Measurements from ENCODE around the gene ZNF22. TPM values are rescaled to one million over a fixed set of nuclear protein-coding genes. Genes with fewer than 3 reads are reported as not detected.

The ZNF22 gene
- total and polyA plus RNA-seq, 2 of the 4 experiments (the other 2 are of a cell fraction), result 10.6 to 12.4 TPM

DNA sequence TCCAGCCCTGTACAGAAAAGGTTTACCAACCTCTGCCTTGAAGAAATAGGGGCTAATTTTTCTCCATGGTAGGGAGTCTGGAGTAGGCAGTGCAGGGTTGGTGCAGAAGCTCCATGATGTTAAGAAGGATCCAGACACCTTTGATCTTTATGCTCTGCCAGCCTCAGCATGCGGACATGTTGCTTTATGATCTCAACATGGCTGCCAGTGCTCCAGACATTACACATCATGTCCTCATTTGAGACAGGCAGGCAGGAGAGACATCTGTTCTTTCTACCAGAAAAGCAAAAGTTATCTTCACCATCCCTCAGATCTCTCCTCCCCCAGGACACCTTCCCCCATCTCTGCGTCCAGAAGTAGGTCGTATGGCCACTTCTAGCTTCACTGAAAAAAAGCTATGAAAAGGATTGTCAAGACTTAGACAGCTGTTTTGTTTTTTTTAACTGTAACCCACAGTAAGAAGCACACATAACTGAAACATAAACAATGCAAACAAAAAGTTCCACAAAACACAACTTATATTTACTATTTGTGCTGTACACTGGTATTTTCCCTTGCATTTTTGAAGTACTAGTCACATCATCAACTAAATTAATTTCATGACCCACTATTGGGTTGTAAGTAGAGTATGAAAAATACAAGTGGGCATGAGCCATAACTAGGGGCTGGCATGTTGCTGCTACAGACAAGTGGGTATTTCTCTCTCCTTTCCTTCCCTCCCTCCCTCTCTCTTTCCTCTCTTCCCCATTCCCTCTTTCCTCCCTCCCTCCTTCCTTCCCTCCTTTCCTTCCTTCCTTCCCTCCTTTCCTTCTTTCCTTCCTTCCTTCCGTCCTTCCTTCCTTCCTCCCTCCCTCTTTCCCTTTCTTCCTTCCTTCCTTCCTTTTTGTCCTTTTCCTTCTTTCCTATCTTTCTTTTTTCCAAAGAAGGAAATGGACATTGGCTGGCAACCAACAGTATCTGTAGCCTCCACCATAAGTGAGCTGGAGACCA, 43.7 kb upstream of the ZNF22 start (continued):
- TF ChIP-seq CHD1 (IDR thresholded peaks at IDR 0.05; ENCODE audit: low read depth, low read length) (no peak), BHLHE40 (IDR thresholded peaks at IDR 0.05; ENCODE audit: low read depth, low read length) (no peak)

GRCh38 chr10:44958196-44958897, 42.4 kb upstream of the ZNF22 start:
- ChIA-PET POLR2A (ENCODE audit: unreplicated experiment) (no interaction called here), CTCF (no interaction called here)
- H3K27ac ChIP-seq (ENCODE audit: insufficient read depth, low read length), result no peak overlapping the region
- peaks cover 8% of the 10 kb centered on the region; the same call in 1 of the 2 replicates for H3K36me3 ChIP-seq (ENCODE audit: control insufficient read depth, insufficient read depth, low read length)
- H4K8ac ChIP-seq (ENCODE audit: low read depth in 2 of 2, low read length in 2 of 2), result no peak overlapping the region
- H3K14ac ChIP-seq (replicated peaks; ENCODE audit: low read depth, low read length), result no peak overlapping the region; the same call in 1 of the 2 replicates
- peak overlapping the region; percentile 17 for H2AK9ac ChIP-seq (replicated peaks; ENCODE audit: low read depth, low read length, poor library complexity)
- no peak overlapping the region for H2BK15ac ChIP-seq (ENCODE audit: low read depth, low read length)
- H3K23ac ChIP-seq (ENCODE audit: low read depth, low read length), result 0 out of 2 replicates have a peak overlapping the region, but pooled peaks have one; percentile 7
- H3K56ac ChIP-seq (ENCODE audit: extremely low read depth, insufficient read depth, low read length), result no peak overlapping the region
- H2AFZ ChIP-seq (replicated peaks; ENCODE audit: low read length, poor library complexity), result peak overlapping the region; percentile 4
- H2BK20ac ChIP-seq (ENCODE audit: low read depth, low read length), result no peak overlapping the region
- dilution Hi-C loops (cut with HindIII; ENCODE audit: low sequenced_read_pairs, unreplicated experiment) (no loop called here), in situ Hi-C loops (cut with MboI; ENCODE audit: low sequenced_read_pairs) (no loop called here), intact Hi-C loops (cut with micrococcal nuclease) (no loop called here)
- no peak overlapping the region for H3K18ac ChIP-seq (ENCODE audit: low read depth, low read length)
- H4K20me1 ChIP-seq (ENCODE audit: insufficient read depth, low read length), result no peaks in the 10 kb centered on the region
- H3K79me1 ChIP-seq (ENCODE audit: low read depth in 1 of 2, low read length in 2 of 2), result peaks cover 11 to 27% of the 10 kb centered on the region in 2 experiments; a peak in 3 of 4 replicates
- peak overlapping the region; percentile 83 for H3K4me2 ChIP-seq (ENCODE audit: low read depth, low read length)
- TF ChIP-seq FOS (IDR thresholded peaks at IDR 0.05; ENCODE audit: low read depth, low read length), result peak; percentile 44; the same call in 1 of the 2 replicates
- no peak for TF ChIP-seq CTCF (conservative IDR thresholded peaks at IDR 0.05; ENCODE audit: low read depth, low read length)
- TF ChIP-seq CEBPB (IDR thresholded peaks at IDR 0.05; ENCODE audit: low read depth, low read length), result no peak
- no peak for TF ChIP-seq SMC3 (IDR thresholded peaks at IDR 0.05; ENCODE audit: low read depth, low read length)
- TF ChIP-seq RFX5 (IDR thresholded peaks at IDR 0.05; ENCODE audit: low read depth, low read length), result no peak
- no peak overlapping the region for H4K91ac ChIP-seq (ENCODE audit: insufficient read depth, low read depth, low read length)
- peak overlapping the region; percentile 89 for H3K4me3 ChIP-seq (ENCODE audit: insufficient read depth, low read depth, low read length)
- ATAC-seq (ENCODE audit: low read depth), result no peak
- H3K4ac ChIP-seq (ENCODE audit: low read depth, low read length), result peak overlapping the region; percentile 82; the same call in 1 of the 2 replicates
- peak overlapping the region; percentile 11; the same call in 1 of the 2 replicates for H2AK5ac ChIP-seq (ENCODE audit: low read depth, low read length)
- no peak overlapping the region for H4K5ac ChIP-seq (ENCODE audit: low read depth, low read length)
- BruUV-seq (replicated peaks), result TSS peak; percentile 31
- H3K9me3 ChIP-seq (ENCODE audit: control insufficient read depth, insufficient read depth, low read length), result peaks cover 2% of the 10 kb centered on the region; the same call in 1 of the 2 replicates
- peak overlapping the region; percentile 78 for H3K9ac ChIP-seq (ENCODE audit: low read depth, low read length)
- WGBS, 2 experiments (ENCODE audit: extremely low coverage in 2 of 2, insufficient read length in 1 of 2), result 100% methylated on average over 1 of the region's 5 CpGs; no CpG with 5 or more reads in 1 of the 2 experiments
- peaks cover 11% of the 10 kb centered on the region for H3K4me1 ChIP-seq (ENCODE audit: control insufficient read depth, insufficient read depth, low read length)
- no peak overlapping the region for H2BK5ac ChIP-seq (ENCODE audit: low read depth, low read length, poor library complexity, severe bottlenecking)
- H2BK120ac ChIP-seq (ENCODE audit: low read depth, low read length), result no peak overlapping the region
- DNase-seq, result peak; percentile 70
- peaks cover 6% of the 10 kb centered on the region for H3K9me1 ChIP-seq (ENCODE audit: insufficient read depth, low read length)
- H3K27me3 ChIP-seq (ENCODE audit: control insufficient read depth, insufficient read depth, low read length), result no peaks in the 10 kb centered on the region

Data from IMR-90 (cell line).